HL-60/S4 (cell line): Measurements from ENCODE around the gene NSD1.

Source experiments
- in situ Hi-C: fragments of 300-500 bp; cut with MboI; formaldehyde crosslinking; loops from 2 replicates; pipeline ENCODE4 v1.14.3; 2022; ENCODE audit warnings: low sequenced_read_pairs

NSD1 gene

GRCh38 chr5:177319913-177320588 is 186.5 kb downstream of the NSD1 start:
- in situ Hi-C loops, result no loop called here

GRCh38 chr5:177320879-177321278 is 187.3 kb downstream of the NSD1 start:
- in situ Hi-C loops, result no loop called here

- in situ Hi-C loops, result no loop called here
Measured at GRCh38 chr5:177325868-177326381, 192.4 kb downstream of the NSD1 start.

GRCh38 chr5:177327539-177328522 is 194.3 kb downstream of the NSD1 start:
- in situ Hi-C loops, result no loop called here

- in situ Hi-C loops, result no loop called here
Measured at GRCh38 chr5:177328545-177329231, 195.1 kb downstream of the NSD1 start.

GRCh38 chr5:177329883-177330282 is 196.3 kb downstream of the NSD1 start:
- in situ Hi-C loops, result no loop called here

GRCh38 chr5:177330991-177331842 is 197.6 kb downstream of the NSD1 start:
- in situ Hi-C loops, result no loop called here

- in situ Hi-C loops, result no loop called here
Measured at GRCh38 chr5:177332031-177332895, 198.7 kb downstream of the NSD1 start.

GRCh38 chr5:177332896-177333260 is 199.3 kb downstream of the NSD1 start:
- in situ Hi-C loops, result no loop called here

- in situ Hi-C loops, result no loop called here
Measured at GRCh38 chr5:177333420-177334154, 200.0 kb downstream of the NSD1 start.

GRCh38 chr5:177334155-177334551 is 200.6 kb downstream of the NSD1 start:
- in situ Hi-C loops, result no loop called here

- in situ Hi-C loops, result no loop called here
Measured at GRCh38 chr5:177334781-177335700, 201.5 kb downstream of the NSD1 start.

- in situ Hi-C loops, result no loop called here
Measured at GRCh38 chr5:177335701-177336065, 202.1 kb downstream of the NSD1 start.

GRCh38 chr5:177336112-177336511 is 202.5 kb downstream of the NSD1 start:
- in situ Hi-C loops, result no loop called here

- in situ Hi-C loops, result no loop called here
Measured at GRCh38 chr5:177336603-177337494, 203.3 kb downstream of the NSD1 start.

GRCh38 chr5:177338251-177339106 is 204.9 kb downstream of the NSD1 start:
- in situ Hi-C loops, result no loop called here
